Ovary (tissue), 9 donors: ENCODE measurements around the gene MS4A2. TPM values are rescaled to one million over a fixed set of nuclear protein-coding genes. Genes with fewer than 3 reads are reported as not detected.
"Not testable (repeated sequence)": the region's sequence is repeated elsewhere in the genome, so short reads cannot be mapped to it uniquely, and the experiment has no call there.

Source experiments
- DNase-seq, 5 donors: peaks; one replicate each; pipeline ENCODE4 v3.0.0-alpha.2; 2019 to 2020
- H3K27ac ChIP-seq, 2 donors: fragments of 200-600 bp; one replicate each; pipeline versions ENCODE4 v1.5.1 to v1.8.0; 2019 to 2022
- H3K27me3 ChIP-seq: fragments of 200-600 bp; one replicate; pipeline ENCODE4 v1.8.0; 2022
- H3K36me3 ChIP-seq: fragments of 200-600 bp; sonication (generic); one replicate; pipeline ENCODE4 v1.5.1; 2019
- H3K4me1 ChIP-seq: one replicate; pipeline ENCODE4 v1.8.1; 2013; ENCODE audit warnings: mild to moderate bottlenecking, moderate library complexity; ENCODE audit not compliant: insufficient read depth
- H3K4me3 ChIP-seq: fragments of 200-600 bp; sonication (generic); one replicate; pipeline ENCODE4 v1.5.1; 2017
- H3K9me3 ChIP-seq, 2 donors: fragments of 200-600 bp in 1 of 2; sonication (generic) in 1 of 2; one replicate each; pipeline versions ENCODE4 v1.5.1 to v1.8.1; 2013 to 2019; ENCODE audit warnings: mild to moderate bottlenecking in 1 of 2, moderate library complexity in 1 of 2
- EP300 ChIP-seq: sonication (generic); formaldehyde crosslinking; IDR thresholded peaks from one replicate; pipeline ENCODE4 v1.6.1; 2017; ENCODE audit warnings: antibody characterized with exemption
- POLR2A ChIP-seq: fragments of 450-650 bp; IDR thresholded peaks from one replicate; pipeline ENCODE4 v1.6.1; 2017; ENCODE audit warnings: antibody characterized with exemption, mild to moderate bottlenecking, moderate library complexity
- WGBS, 3 donors: extraction: QIAGEN DNeasy Blood & Tissue Kit in 1 of 3; methylation state at CpG; one replicate each; pipeline versions ENCODE4 v1.1.5 to v1.1.7; 2013 to 2017; 5-methylcytosine and 5-hydroxymethylcytosine counted together
- intact Hi-C, 4 donors: fragments of 100-400 bp; cut with DNase I; formaldehyde crosslinking; loops; one replicate each; pipeline versions ENCODE4 v1.11.0 to v1.15.1; 2022 to 2023
- polyA plus RNA-seq, 2 donors: library from polyadenylated mRNA; stranded (reverse); fragments of 200-250 nt in 1 of 2; fragments of 350-450 nt in 1 of 2; fragmentation: Illumina TruSeq in 1 of 2; extraction: RNeasy Lipid Tissue Mini Kit (QIAGEN cat#74804) in 1 of 2; gene quantifications; one replicate each; pipeline ENCODE4 v1.2.3, GENCODE V29; 2013 to 2014
- total RNA-seq, 7 donors: library from RNA; depleted of rRNA in 2 of 7; stranded (reverse); fragments of >200 nt in 2 of 7; fragmentation: NEBNext Ultra II Directional in 3 of 7; extraction: Animal tissue kit (Norgen Biotek cat#: 25700) in 3 of 7; gene quantifications; one replicate each; pipeline versions ENCODE4 v1.1.0 to v1.2.4, GENCODE V29; 2016 to 2023
- TF ChIP-seq, protein P1 (sequence below), 3 donors: fragments of 450-650 bp in 2 of 3; fragments of 200-600 bp in 1 of 3; IDR thresholded peaks; one replicate each; pipeline versions ENCODE4 v1.5.1 to v1.8.0; 2016 to 2022; ENCODE audit warnings: antibody characterized with exemption in 3 of 3, mild to moderate bottlenecking in 1 of 3
- donor health status: DM: no; HTN: no; CAD: no; lungs with moderate emphysema.
- donor health status: DM: no; HTN: no; CAD: no.
- donor health status: Bipolar disorder and iron deficiency.
- donor health status: DM: yes; HTN: yes; CAD: no.
- donor health status: DM: no; HTN: no; CAD: no.
- donor health status: DM: yes; HTN: yes; CAD: no.

Gene MS4A2
- total and polyA plus RNA-seq, 9 donors = 0.23 to 1.7 (median 0.57) TPM; not detected in 3

DNA sequence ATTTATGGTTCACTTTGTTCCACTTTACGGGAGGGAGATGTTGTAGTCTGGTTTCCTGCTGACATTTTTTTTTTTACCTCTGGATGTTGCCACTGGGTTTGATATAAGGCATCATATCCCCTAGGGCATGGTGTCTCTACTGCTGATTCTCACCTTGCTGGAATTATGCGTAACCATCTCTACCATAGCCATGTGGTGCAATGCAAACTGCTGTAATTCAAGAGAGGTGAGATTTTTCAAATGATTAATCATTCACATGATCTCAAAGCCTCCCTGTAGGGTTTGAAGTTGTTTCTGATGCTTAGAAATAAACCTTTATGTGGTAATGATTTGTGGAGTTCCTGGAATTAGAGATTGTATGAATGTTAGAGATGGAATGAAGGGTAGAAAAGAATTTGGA, 19.0 kb upstream of the MS4A2 start:
- DNase-seq = no peak
- Histone ChIP-seq H3K27ac (no peak overlapping the region), H3K27me3 (no peaks in the 10 kb centered on the region), H3K36me3 (no peaks in the 10 kb centered on the region), H3K4me1 (no peaks in the 10 kb centered on the region), H3K4me3 (no peak overlapping the region), H3K9me3 (no peaks in the 10 kb centered on the region)
- intact Hi-C loops = no loop called here
- WGBS, 3 donors = 78 to 93% (median 89%) methylated on average over 2 of the region's 2 CpGs
- TF ChIP-seq, protein P1, sequence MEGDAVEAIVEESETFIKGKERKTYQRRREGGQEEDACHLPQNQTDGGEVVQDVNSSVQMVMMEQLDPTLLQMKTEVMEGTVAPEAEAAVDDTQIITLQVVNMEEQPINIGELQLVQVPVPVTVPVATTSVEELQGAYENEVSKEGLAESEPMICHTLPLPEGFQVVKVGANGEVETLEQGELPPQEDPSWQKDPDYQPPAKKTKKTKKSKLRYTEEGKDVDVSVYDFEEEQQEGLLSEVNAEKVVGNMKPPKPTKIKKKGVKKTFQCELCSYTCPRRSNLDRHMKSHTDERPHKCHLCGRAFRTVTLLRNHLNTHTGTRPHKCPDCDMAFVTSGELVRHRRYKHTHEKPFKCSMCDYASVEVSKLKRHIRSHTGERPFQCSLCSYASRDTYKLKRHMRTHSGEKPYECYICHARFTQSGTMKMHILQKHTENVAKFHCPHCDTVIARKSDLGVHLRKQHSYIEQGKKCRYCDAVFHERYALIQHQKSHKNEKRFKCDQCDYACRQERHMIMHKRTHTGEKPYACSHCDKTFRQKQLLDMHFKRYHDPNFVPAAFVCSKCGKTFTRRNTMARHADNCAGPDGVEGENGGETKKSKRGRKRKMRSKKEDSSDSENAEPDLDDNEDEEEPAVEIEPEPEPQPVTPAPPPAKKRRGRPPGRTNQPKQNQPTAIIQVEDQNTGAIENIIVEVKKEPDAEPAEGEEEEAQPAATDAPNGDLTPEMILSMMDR (IDR thresholded peaks at IDR 0.05) = no peak
- TF ChIP-seq POLR2A (no peak), EP300 (no peak)

- intact Hi-C loops = loop anchor here in 1 of 4 donors (5.0 kb wide), 1 partner anchor 1679 kb away; no protein-coding TSS in a partner anchor
- H3K27ac ChIP-seq, H3K27me3 ChIP-seq, H3K4me1 ChIP-seq, H3K4me3 ChIP-seq, DNase-seq, H3K36me3 ChIP-seq, H3K9me3 ChIP-seq: not testable (repeated sequence)
- 14 to 24% (median 18%) methylated on average over 6 of the region's 6 CpGs for WGBS, 3 donors
Measured at GRCh38 chr11:60071644-60072043, 16.8 kb upstream of the MS4A2 start.

GRCh38 chr11:60077216-60077817, 11.1 kb upstream of the MS4A2 start:
- Histone ChIP-seq H3K4me3 (no peak overlapping the region), H3K27ac (no peak overlapping the region), H3K36me3 (no peaks in the 10 kb centered on the region), H3K9me3 (no peaks in the 10 kb centered on the region), H3K27me3 (no peaks in the 10 kb centered on the region), H3K4me1 (no peaks in the 10 kb centered on the region)
- TF ChIP-seq EP300 (no peak), POLR2A (no peak)
- TF ChIP-seq, protein P1 (IDR thresholded peaks at IDR 0.05) = no peak
- DNase-seq = no peak
- WGBS, 3 donors = 74 to 79% (median 78%) methylated on average over 15 of the region's 15 CpGs
- intact Hi-C loops = no loop called here

DNA sequence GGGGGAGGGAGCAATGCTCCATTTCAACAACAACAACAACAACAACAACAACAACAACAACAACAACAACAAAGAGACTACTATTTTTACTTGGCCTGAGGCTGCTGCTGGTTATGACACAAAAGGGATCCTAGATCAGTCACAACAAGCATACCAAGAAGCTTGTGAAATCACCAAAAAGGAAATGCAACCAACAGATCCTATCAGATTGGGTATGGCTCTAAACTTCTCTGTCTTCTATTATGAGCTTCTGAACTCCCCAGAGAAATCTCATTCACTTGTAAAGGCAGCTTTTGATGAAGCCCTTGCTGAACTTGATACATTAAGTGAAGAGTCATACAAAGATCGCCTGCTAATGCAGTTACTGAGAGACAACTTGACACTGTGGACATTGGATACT, 10.5 kb upstream of the MS4A2 start:
- no peaks in the 10 kb centered on the region for H3K9me3 ChIP-seq
- intact Hi-C loops = no loop called here
- no peak overlapping the region for H3K4me3 ChIP-seq
- DNase-seq = no peak
- no peaks in the 10 kb centered on the region for H3K36me3 ChIP-seq
- H3K27ac ChIP-seq = no peak overlapping the region
- WGBS, 3 donors = 94 to 97% (median 96%) methylated on average over 1 of the region's 1 CpG
- no peaks in the 10 kb centered on the region for H3K4me1 ChIP-seq
- no peaks in the 10 kb centered on the region for H3K27me3 ChIP-seq
- TF ChIP-seq EP300 = no peak
- TF ChIP-seq POLR2A = no peak

GRCh38 chr11:60078745-60079144, 9.7 kb upstream of the MS4A2 start:
- intact Hi-C loops = no loop called here
- WGBS, 3 donors = 68 to 82% (median 75%) methylated on average over 4 of the region's 4 CpGs

More at GRCh38 chr11:60078745-60079144, 9.7 kb upstream of the MS4A2 start:
- Histone ChIP-seq H3K9me3 (no peaks in the 10 kb centered on the region), H3K27me3 (no peaks in the 10 kb centered on the region), H3K4me1 (no peaks in the 10 kb centered on the region), H3K4me3 (no peak overlapping the region), H3K36me3 (no peaks in the 10 kb centered on the region), H3K27ac (no peak overlapping the region)
- no peak for DNase-seq
- TF ChIP-seq EP300 (no peak), POLR2A (no peak)
- TF ChIP-seq, protein P1 (IDR thresholded peaks at IDR 0.05) = no peak
